Prostate gland (tissue), 2 donors: ENCODE measurements around the gene DZANK1.

Experiments used
- CTCF ChIP-seq, 4 experiments: fragments of 200-600 bp in 2 of 4; fragments of 450-650 bp in 2 of 4; sonication (generic) in 2 of 4; IDR thresholded peaks; 1 replicate in 3 of 4; 2 replicates in 1 of 4; pipeline ENCODE4 v1.5.1; 2016 to 2019; ENCODE audit warnings: antibody characterized with exemption in 4 of 4, mild to moderate bottlenecking in 2 of 4, moderate library complexity in 2 of 4
- POLR2A ChIP-seq: fragments of 450-650 bp; IDR thresholded peaks from one replicate; pipeline ENCODE4 v1.6.1; 2016; ENCODE audit warnings: antibody characterized with exemption, mild to moderate bottlenecking

GRCh38 chr20:18496740-18497592, 30.1 kb upstream of the DZANK1 start, which contains the start of gene RBBP9:
- TF ChIP-seq POLR2A, result peak; percentile 23
- no peak for TF ChIP-seq CTCF (IDR thresholded peaks at IDR 0.05)
